Measurements from ENCODE around the gene P3H2.

DNA sequence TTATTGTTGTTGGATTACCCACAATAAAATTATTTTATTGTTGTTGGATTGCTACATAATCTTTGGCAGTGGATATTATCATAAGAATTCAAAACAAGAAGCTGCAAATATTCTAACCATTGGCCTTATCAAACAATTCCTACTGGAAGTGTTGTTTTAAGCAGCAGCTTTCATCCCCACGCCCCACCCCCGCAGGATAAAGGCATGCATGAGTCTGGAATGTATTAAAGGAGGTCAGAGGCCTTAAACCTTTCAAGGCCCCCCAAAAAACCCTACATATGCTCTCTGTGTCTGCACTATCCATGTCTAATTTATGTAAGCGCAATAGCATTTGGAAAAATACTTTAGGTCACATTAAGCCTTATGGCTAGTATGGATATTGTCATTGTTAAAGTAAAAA, 23.1 kb downstream of the P3H2 start:
- TF ChIP-seq, protein P1, sequence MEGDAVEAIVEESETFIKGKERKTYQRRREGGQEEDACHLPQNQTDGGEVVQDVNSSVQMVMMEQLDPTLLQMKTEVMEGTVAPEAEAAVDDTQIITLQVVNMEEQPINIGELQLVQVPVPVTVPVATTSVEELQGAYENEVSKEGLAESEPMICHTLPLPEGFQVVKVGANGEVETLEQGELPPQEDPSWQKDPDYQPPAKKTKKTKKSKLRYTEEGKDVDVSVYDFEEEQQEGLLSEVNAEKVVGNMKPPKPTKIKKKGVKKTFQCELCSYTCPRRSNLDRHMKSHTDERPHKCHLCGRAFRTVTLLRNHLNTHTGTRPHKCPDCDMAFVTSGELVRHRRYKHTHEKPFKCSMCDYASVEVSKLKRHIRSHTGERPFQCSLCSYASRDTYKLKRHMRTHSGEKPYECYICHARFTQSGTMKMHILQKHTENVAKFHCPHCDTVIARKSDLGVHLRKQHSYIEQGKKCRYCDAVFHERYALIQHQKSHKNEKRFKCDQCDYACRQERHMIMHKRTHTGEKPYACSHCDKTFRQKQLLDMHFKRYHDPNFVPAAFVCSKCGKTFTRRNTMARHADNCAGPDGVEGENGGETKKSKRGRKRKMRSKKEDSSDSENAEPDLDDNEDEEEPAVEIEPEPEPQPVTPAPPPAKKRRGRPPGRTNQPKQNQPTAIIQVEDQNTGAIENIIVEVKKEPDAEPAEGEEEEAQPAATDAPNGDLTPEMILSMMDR (IDR thresholded peaks at IDR 0.05), result no peak
- TF ChIP-seq EP300 (IDR thresholded peaks at IDR 0.05) (no peak), POLR2A (IDR thresholded peaks at IDR 0.05) (no peak)

Data from stomach (tissue), 4 donors.